Natural killer cell (primary cell): ENCODE data around the gene GALNT7. TPM values are rescaled to one million over a fixed set of nuclear protein-coding genes. Genes with fewer than 3 reads are reported as not detected.

ENCODE experiments used
- ATAC-seq, 3 donors: fragments of 150-1000 bp in 2 of 3; fragments of 200-7000 bp in 1 of 3; cut with Tn5 transposase; 1 replicate in 1 of 3; 2 replicates in 2 of 3; pipeline ENCODE4 v1.10.0; 2021; ENCODE audit warnings: mild to moderate bottlenecking in 2 of 3, moderate library complexity in 2 of 3
- DNase-seq, 2 donors: peaks; one replicate each; pipeline versions ENCODE4 v3.0.0 to v3.0.0-alpha.2; 2013 to 2021; ENCODE audit warnings: mixed read lengths in 1 of 2
- H3K27ac ChIP-seq: one replicate; pipeline ENCODE4 v1.5.1; 2013; ENCODE audit warnings: mild to moderate bottlenecking, low read length
- H3K27me3 ChIP-seq: one replicate; pipeline ENCODE4 v1.6.1; 2013; ENCODE audit warnings: low read length; ENCODE audit not compliant: control insufficient read depth, insufficient read depth
- H3K36me3 ChIP-seq: one replicate; pipeline ENCODE4 v1.6.1; 2013; ENCODE audit warnings: low read length; ENCODE audit not compliant: control insufficient read depth, insufficient read depth
- H3K4me1 ChIP-seq: one replicate; pipeline ENCODE4 v1.6.1; 2013; ENCODE audit warnings: low read length; ENCODE audit not compliant: control insufficient read depth, insufficient read depth
- H3K4me3 ChIP-seq: one replicate; pipeline ENCODE4 v1.5.1; 2013; ENCODE audit warnings: low read length
- H3K9me3 ChIP-seq: one replicate; pipeline ENCODE4 v1.6.1; 2013; ENCODE audit warnings: low read length; ENCODE audit not compliant: control insufficient read depth, insufficient read depth
- H3K27ac Mint-ChIP-seq, 2 donors: one replicate each; pipeline ENCODE4 v1.8.0; 2022; ENCODE audit warnings: mild to moderate bottlenecking in 2 of 2, mixed read lengths in 2 of 2, moderate library complexity in 1 of 2
- H3K27me3 Mint-ChIP-seq, 2 donors: one replicate each; pipeline ENCODE4 v1.8.0; 2022; ENCODE audit warnings: low read depth in 2 of 2, mixed read lengths in 2 of 2
- H3K36me3 Mint-ChIP-seq: one replicate; pipeline ENCODE4 v1.8.0; 2022; ENCODE audit warnings: mixed read lengths
- H3K4me1 Mint-ChIP-seq, 2 donors: one replicate each; pipeline ENCODE4 v1.8.0; 2022; ENCODE audit warnings: mixed read lengths in 2 of 2
- H3K4me3 Mint-ChIP-seq: one replicate; pipeline ENCODE4 v1.8.0; 2022; ENCODE audit warnings: mild to moderate bottlenecking, moderate library complexity, mixed read lengths
- H3K9me3 Mint-ChIP-seq, 2 donors: one replicate each; pipeline ENCODE4 v1.8.0; 2022; ENCODE audit warnings: mixed read lengths in 2 of 2
- CTCF ChIP-seq: fragments of 200-600 bp; IDR thresholded peaks from one replicate; pipeline ENCODE4 v1.8.0; 2022; ENCODE audit warnings: antibody characterized with exemption
- WGBS: methylation state at CpG from one replicate; pipeline ENCODE4 v1.1.7; 2013; ENCODE audit warnings: missing lambda C conversion rate; ENCODE audit not compliant: insufficient coverage; 5-methylcytosine and 5-hydroxymethylcytosine counted together
- intact Hi-C: fragments of 100-400 bp; cut with micrococcal nuclease; formaldehyde crosslinking; loops from one replicate; pipeline ENCODE4 v1.14.2; 2022
- total RNA-seq, 4 donors: library from RNA; stranded (reverse); fragments of 120-200 nt in 1 of 4; gene quantifications; one replicate each; pipeline versions ENCODE4 v1.2.3 to v1.2.4, GENCODE V29; 2013 to 2022

Gene GALNT7
- total RNA-seq, 3 donors from 2014 or later (not counting 1 experiment from before 2014, with no cell fraction given), result 10.9 to 20.8 (median 15.6) TPM

GRCh38 chr4:173233857-173234256, 65.2 kb downstream of the GALNT7 start:
- no peaks in the 10 kb centered on the region for H3K4me1 ChIP-seq
- no peak overlapping the region for H3K27ac Mint-ChIP-seq
- H3K4me3 Mint-ChIP-seq, result no peak overlapping the region
- no peaks in the 10 kb centered on the region for H3K27me3 ChIP-seq
- H3K4me3 ChIP-seq, result no peak overlapping the region
- WGBS, result 98% methylated on average over 5 of the region's 5 CpGs
- no peaks in the 10 kb centered on the region for H3K27me3 Mint-ChIP-seq
- intact Hi-C loops, result no loop called here
- DNase-seq (no peak), ATAC-seq (no peak)
- no peaks in the 10 kb centered on the region for H3K36me3 Mint-ChIP-seq
- TF ChIP-seq CTCF, result no peak
- H3K9me3 Mint-ChIP-seq, result no peaks in the 10 kb centered on the region
- no peaks in the 10 kb centered on the region for H3K36me3 ChIP-seq
- no peaks in the 10 kb centered on the region for H3K9me3 ChIP-seq
- H3K4me1 Mint-ChIP-seq, result peaks cover 14 to 20% of the 10 kb centered on the region in 2 donors
- no peak overlapping the region for H3K27ac ChIP-seq

GRCh38 chr4:173235050-173235449, 66.4 kb downstream of the GALNT7 start:
- Histone ChIP-seq H3K27me3 (no peaks in the 10 kb centered on the region), H3K27ac (no peak overlapping the region), H3K36me3 (no peaks in the 10 kb centered on the region), H3K4me3 (no peak overlapping the region), H3K4me1 (no peaks in the 10 kb centered on the region), H3K9me3 (no peaks in the 10 kb centered on the region)
- H3K4me3 Mint-ChIP-seq, result no peak overlapping the region
- no peaks in the 10 kb centered on the region for H3K36me3 Mint-ChIP-seq
- WGBS, result 97% methylated on average over 3 of the region's 3 CpGs
- intact Hi-C loops, result no loop called here
- ATAC-seq, result no peak
- no peaks in the 10 kb centered on the region for H3K27me3 Mint-ChIP-seq
- no peaks in the 10 kb centered on the region for H3K9me3 Mint-ChIP-seq
- H3K27ac Mint-ChIP-seq, result no peak overlapping the region
- TF ChIP-seq CTCF, result no peak
- peaks cover 7 to 13% of the 10 kb centered on the region in 2 donors for H3K4me1 Mint-ChIP-seq
- DNase-seq, result no peak

- H3K4me3 ChIP-seq, result no peak overlapping the region
- no peak for ATAC-seq
- WGBS, result 81% methylated on average over 3 of the region's 3 CpGs
- no peak overlapping the region for H3K27ac Mint-ChIP-seq
- no peaks in the 10 kb centered on the region for H3K9me3 ChIP-seq
- no peaks in the 10 kb centered on the region for H3K27me3 ChIP-seq
- intact Hi-C loops, result no loop called here
- H3K4me1 Mint-ChIP-seq, result peaks cover 4 to 8% of the 10 kb centered on the region in 2 donors
- no peaks in the 10 kb centered on the region for H3K9me3 Mint-ChIP-seq
- H3K36me3 ChIP-seq, result no peaks in the 10 kb centered on the region
- no peak overlapping the region for H3K4me3 Mint-ChIP-seq
- DNase-seq, result no peak
- no peak for TF ChIP-seq CTCF
- no peaks in the 10 kb centered on the region for H3K36me3 Mint-ChIP-seq
- no peaks in the 10 kb centered on the region for H3K27me3 Mint-ChIP-seq
- no peaks in the 10 kb centered on the region for H3K4me1 ChIP-seq
- no peak overlapping the region for H3K27ac ChIP-seq
Measured at GRCh38 chr4:173236301-173236700, 67.7 kb downstream of the GALNT7 start.

- intact Hi-C loops, result no loop called here
- Mint-ChIP-seq H3K9me3 (no peaks in the 10 kb centered on the region), H3K4me3 (no peak overlapping the region), H3K27ac (no peak overlapping the region), H3K27me3 (no peaks in the 10 kb centered on the region), H3K36me3 (no peaks in the 10 kb centered on the region), H3K4me1 (peaks cover 0 to 4% of the 10 kb centered on the region in 2 donors)
- Histone ChIP-seq H3K9me3 (no peaks in the 10 kb centered on the region), H3K4me3 (no peak overlapping the region), H3K4me1 (no peaks in the 10 kb centered on the region), H3K27me3 (no peaks in the 10 kb centered on the region), H3K27ac (no peak overlapping the region), H3K36me3 (no peaks in the 10 kb centered on the region)
- ATAC-seq (no peak), DNase-seq (no peak)
- TF ChIP-seq CTCF, result no peak
- WGBS, result 100% methylated on average over 2 of the region's 2 CpGs
Measured at GRCh38 chr4:173237152-173237551, 68.5 kb downstream of the GALNT7 start.
